A673 (cell line): ENCODE results near the gene UFSP1. TPM values are rescaled to one million over a fixed set of nuclear protein-coding genes. Genes with fewer than 3 reads are reported as not detected.

Experiments used
- BruUV-seq: library from RNA; stranded (reverse); fragments of 400-500 nt; replicated peaks from 2 replicates; lab custom pipeline; 2021; lab: Mats Ljungman, UMichigan
- CTCF ChIA-PET: fragments of 300-600 bp; sonication (Branson Sonifier 250); formaldehyde crosslinking; loops from one replicate; lab custom pipeline; 2022; ENCODE audit warnings: antibody characterized with exemption; lab: Charles Lee
- POLR2A ChIA-PET: fragments of 300-600 bp; sonication (Branson Sonifier 250); formaldehyde crosslinking; loops from one replicate; lab custom pipeline; 2022; ENCODE audit warnings: antibody characterized with exemption; ENCODE audit not compliant: low non-redundant PET; lab: Charles Lee
- DNase-seq: peaks from one replicate; pipeline ENCODE4 v3.0.0-alpha.2; 2015; ENCODE audit warnings: low spot score
- H3K27ac ChIP-seq: fragments of 200-600 bp; sonication (generic); 2 replicates; pipeline ENCODE4 v1.5.1; 2016; ENCODE audit warnings: mixed run types, low read depth, mild to moderate bottlenecking, mixed read lengths, antibody characterized with exemption, low read length; ENCODE audit not compliant: poor library complexity, severe bottlenecking
- H3K27me3 ChIP-seq: fragments of 200-600 bp; sonication (generic); replicated peaks from 2 replicates; pipeline ENCODE4 v1.6.1; 2017; ENCODE audit warnings: mixed run types, low read depth, mild to moderate bottlenecking, mixed read lengths, antibody characterized with exemption, low read length; ENCODE audit not compliant: insufficient read depth, poor library complexity
- H3K36me3 ChIP-seq: fragments of 200-600 bp; sonication (generic); 2 replicates; pipeline ENCODE4 v1.6.1; 2016; ENCODE audit warnings: mixed run types, mild to moderate bottlenecking, mixed read lengths, antibody characterized with exemption, low read length; ENCODE audit not compliant: insufficient read depth, poor library complexity, severe bottlenecking
- H3K4me1 ChIP-seq: fragments of 200-600 bp; sonication (generic); 2 replicates; pipeline ENCODE4 v1.6.1; 2017; ENCODE audit warnings: mixed run types, mild to moderate bottlenecking, mixed read lengths, antibody characterized with exemption, low read length; ENCODE audit not compliant: insufficient read depth, poor library complexity, severe bottlenecking
- H3K4me3 ChIP-seq: fragments of 200-600 bp; sonication (generic); 2 replicates; pipeline ENCODE4 v1.5.1; 2016; ENCODE audit warnings: low read depth, mixed run types, mild to moderate bottlenecking, mixed read lengths, low read length; ENCODE audit not compliant: poor library complexity, severe bottlenecking
- H3K9me3 ChIP-seq: fragments of 200-600 bp; sonication (generic); 2 replicates; pipeline ENCODE4 v1.6.1; 2016; ENCODE audit warnings: mixed run types, low read depth, mild to moderate bottlenecking, mixed read lengths, antibody characterized with exemption, low read length; ENCODE audit not compliant: poor library complexity, severe bottlenecking
- CTCF ChIP-seq: fragments of 300-800, 200-600 bp; sonication (generic); conservative IDR thresholded peaks from 2 replicates; pipeline ENCODE4 v1.5.1; 2017; ENCODE audit warnings: low read depth, mild to moderate bottlenecking, antibody characterized with exemption, low read length, moderate library complexity, mixed read lengths
- EZH2 ChIP-seq: fragments of 200-600 bp; sonication (generic); IDR thresholded peaks from 2 replicates; pipeline ENCODE4 v1.6.1; 2017; ENCODE audit warnings: borderline replicate concordance, low read depth, mild to moderate bottlenecking, mixed read lengths, antibody characterized with exemption, low read length; ENCODE audit not compliant: poor library complexity, severe bottlenecking
- intact Hi-C: fragments of 100-400 bp; cut with micrococcal nuclease; formaldehyde crosslinking; loops from one replicate; pipeline ENCODE4 v1.10.0; 2022; ENCODE audit not compliant: unreplicated experiment
- total RNA-seq: library from RNA; stranded (reverse); gene quantifications from 2 replicates; pipeline ENCODE4 v1.2.3, GENCODE V29; 2021

The UFSP1 gene
- total RNA-seq, 1 experiment from 2014 or later: 5.0 TPM

- no peak overlapping the region for H3K4me3 ChIP-seq
- no TSS peak for BruUV-seq
Measured at GRCh38 chr7:100908512-100908911, 19.0 kb upstream of the UFSP1 start.

GRCh38 chr7:100902638-100903037 is 13.1 kb upstream of the UFSP1 start:
- no peaks in the 10 kb centered on the region for H3K27me3 ChIP-seq
- no peaks in the 10 kb centered on the region for H3K9me3 ChIP-seq
- H3K4me3 ChIP-seq: no peak overlapping the region
- H3K36me3 ChIP-seq: no peaks in the 10 kb centered on the region
- no peak overlapping the region for H3K27ac ChIP-seq
- ChIA-PET POLR2A (no interaction called here), CTCF (no interaction called here)
- no peaks in the 10 kb centered on the region for H3K4me1 ChIP-seq
- intact Hi-C loops: no loop called here
- BruUV-seq: no TSS peak
- TF ChIP-seq CTCF (no peak), EZH2 (no peak)
- no peak for DNase-seq

More at GRCh38 chr7:100908512-100908911, 19.0 kb upstream of the UFSP1 start:
- no peak overlapping the region for H3K27ac ChIP-seq
- ChIA-PET POLR2A (no interaction called here), CTCF (no interaction called here)
- no peaks in the 10 kb centered on the region for H3K36me3 ChIP-seq
- no peaks in the 10 kb centered on the region for H3K4me1 ChIP-seq
- H3K9me3 ChIP-seq: no peaks in the 10 kb centered on the region
- H3K27me3 ChIP-seq: no peaks in the 10 kb centered on the region
- no peak for DNase-seq
- intact Hi-C loops: no loop called here
- no peak for TF ChIP-seq CTCF
- TF ChIP-seq EZH2: no peak

- Histone ChIP-seq H3K27ac (no peak overlapping the region), H3K4me1 (no peaks in the 10 kb centered on the region), H3K27me3 (no peaks in the 10 kb centered on the region), H3K36me3 (no peaks in the 10 kb centered on the region), H3K9me3 (no peaks in the 10 kb centered on the region), H3K4me3 (no peak overlapping the region)
- BruUV-seq: no TSS peak
- no peak for DNase-seq
- ChIA-PET CTCF (no interaction called here), POLR2A (no interaction called here)
- no peak for TF ChIP-seq CTCF
- TF ChIP-seq EZH2: no peak
- intact Hi-C loops: no loop called here
Measured at GRCh38 chr7:100901921-100902332, 12.4 kb upstream of the UFSP1 start.
